Uterus (tissue), 4 donors: ENCODE data around the gene BCAS4. TPM values are rescaled to one million over a fixed set of nuclear protein-coding genes. Genes with fewer than 3 reads are reported as not detected.
"Not testable (repeated sequence)": the region's sequence is repeated elsewhere in the genome, so short reads cannot be mapped to it uniquely, and the experiment has no call there.

Source experiments
- DNase-seq, 2 donors: peaks; one replicate each; pipeline ENCODE4 v3.0.0-alpha.2; 2019 to 2020
- H3K27ac ChIP-seq, 2 donors: fragments of 200-600 bp; sonication (generic); 1 replicate in 1 of 2; 2 replicates in 1 of 2; pipeline ENCODE4 v1.5.1; 2016 to 2018
- H3K27me3 ChIP-seq, 2 donors: fragments of 200-600 bp; sonication (generic); one replicate each; pipeline ENCODE4 v1.5.1; 2018 to 2019; ENCODE audit warnings: control low read depth in 1 of 2
- H3K36me3 ChIP-seq, 2 donors: fragments of 200-600 bp; sonication (generic); one replicate each; pipeline ENCODE4 v1.5.1; 2019; ENCODE audit warnings: control low read depth in 1 of 2
- H3K4me1 ChIP-seq, 2 donors: fragments of 200-600 bp; sonication (generic); one replicate each; pipeline ENCODE4 v1.5.1; 2018 to 2019; ENCODE audit warnings: control low read depth in 1 of 2
- H3K4me3 ChIP-seq, 2 donors: fragments of 200-600 bp; sonication (generic); 1 replicate in 1 of 2; 2 replicates in 1 of 2; pipeline ENCODE4 v1.5.1; 2018 to 2019; ENCODE audit warnings: mild to moderate bottlenecking in 1 of 2
- H3K9me3 ChIP-seq, 2 donors: fragments of 200-600 bp; sonication (generic); one replicate each; pipeline ENCODE4 v1.5.1; 2019; ENCODE audit warnings: control low read depth in 1 of 2
- CTCF ChIP-seq, 4 experiments: fragments of 200-600 bp in 2 of 4; fragments of 450-650 bp in 2 of 4; sonication (generic) in 2 of 4; IDR thresholded peaks; one replicate each; pipeline ENCODE4 v1.5.1; 2016 to 2019; ENCODE audit warnings: antibody characterized with exemption in 4 of 4, mild to moderate bottlenecking in 2 of 4, moderate library complexity in 1 of 4
- POLR2A ChIP-seq, 2 donors: fragments of 450-650 bp; IDR thresholded peaks; one replicate each; pipeline ENCODE4 v1.6.1; 2016; ENCODE audit warnings: antibody characterized with exemption in 2 of 2, mild to moderate bottlenecking in 1 of 2, moderate library complexity in 1 of 2
- intact Hi-C: fragments of 100-400 bp; cut with DNase I; formaldehyde crosslinking; loops from one replicate; pipeline ENCODE4 v1.15.1; 2023; ENCODE audit warnings: low total_unique reads
- total RNA-seq, 4 donors: library from RNA; depleted of rRNA in 3 of 4; stranded (reverse); fragments of >200 nt in 3 of 4; gene quantifications; one replicate each; pipeline versions ENCODE4 v1.1.0 to v1.2.4, GENCODE V29; 2014 to 2023
- donor health status: DM: yes; HTN: yes; CAD: no.

BCAS4 gene
- total RNA-seq, 4 donors from 2014 or later = under 0.01 to 9.1 (median 3.5) TPM; not detected in 1

GRCh38 chr20:50797142-50797541 is 2.3 kb downstream of the BCAS4 start:
- no peaks in the 10 kb centered on the region for H3K4me1 ChIP-seq
- intact Hi-C loops = loop anchor here (10.0 kb wide), 1 partner anchor 128 kb away; no protein-coding TSS in a partner anchor
- TF ChIP-seq CTCF (IDR thresholded peaks at IDR 0.05) (no peak), POLR2A (IDR thresholded peaks at IDR 0.05) (no peak)
- H3K36me3 ChIP-seq = no peaks in the 10 kb centered on the region
- DNase-seq = no peak
- H3K4me3 ChIP-seq = no peak overlapping the region
- no peaks in the 10 kb centered on the region for H3K9me3 ChIP-seq
- no peaks in the 10 kb centered on the region for H3K27me3 ChIP-seq
- H3K27ac ChIP-seq = no peak overlapping the region

- Histone ChIP-seq H3K27me3 (no peaks in the 10 kb centered on the region), H3K4me1 (no peaks in the 10 kb centered on the region), H3K4me3 (no peak overlapping the region), H3K9me3 (no peaks in the 10 kb centered on the region), H3K36me3 (no peaks in the 10 kb centered on the region), H3K27ac (no peak overlapping the region)
- TF ChIP-seq POLR2A (IDR thresholded peaks at IDR 0.05) (no peak), CTCF (IDR thresholded peaks at IDR 0.05) (no peak)
- intact Hi-C loops = loop anchor here (10.0 kb wide), 1 partner anchor 126 kb away; no protein-coding TSS in a partner anchor
- DNase-seq = no peak
These were observed 3.8 kb downstream of the BCAS4 start for GRCh38 chr20:50798650-50799049.

- no peaks in the 10 kb centered on the region for H3K4me1 ChIP-seq
- no peak for TF ChIP-seq POLR2A (IDR thresholded peaks at IDR 0.05)
- DNase-seq = no peak
- H3K9me3 ChIP-seq = no peaks in the 10 kb centered on the region
- H3K36me3 ChIP-seq = no peaks in the 10 kb centered on the region
- intact Hi-C loops = loop anchor here (10.0 kb wide), 1 partner anchor 125 kb away; no protein-coding TSS in a partner anchor
- no peak overlapping the region for H3K4me3 ChIP-seq
- H3K27ac ChIP-seq = no peak overlapping the region
- H3K27me3 ChIP-seq = no peaks in the 10 kb centered on the region
These were observed 4.5 kb downstream of the BCAS4 start for GRCh38 chr20:50799176-50799889.

- Histone ChIP-seq H3K27ac (no peak overlapping the region), H3K4me3 (no peak overlapping the region), H3K27me3 (no peaks in the 10 kb centered on the region), H3K4me1 (no peaks in the 10 kb centered on the region), H3K36me3 (no peaks in the 10 kb centered on the region), H3K9me3 (no peaks in the 10 kb centered on the region)
- intact Hi-C loops = loop anchor here (10.0 kb wide), 1 partner anchor 125 kb away; no protein-coding TSS in a partner anchor
- no peak for DNase-seq
- TF ChIP-seq POLR2A (IDR thresholded peaks at IDR 0.05) (no peak), CTCF (IDR thresholded peaks at IDR 0.05) (no peak)
These were observed 5.2 kb downstream of the BCAS4 start for GRCh38 chr20:50799890-50800550.

- H3K9me3 ChIP-seq, intact Hi-C loops, DNase-seq: not testable (repeated sequence)
These were observed 6.3 kb downstream of the BCAS4 start for GRCh38 chr20:50800986-50801746.

More at GRCh38 chr20:50800986-50801746, 6.3 kb downstream of the BCAS4 start:
- H3K27me3 ChIP-seq, H3K36me3 ChIP-seq, H3K4me3 ChIP-seq, H3K4me1 ChIP-seq, H3K27ac ChIP-seq: not testable (repeated sequence)
